Thyroid gland (tissue), 4 donors: ENCODE data around the gene CALY.

Source experiments
- POLR2A ChIP-seq, 2 donors: fragments of 450-650 bp; IDR thresholded peaks; one replicate each; pipeline ENCODE4 v1.6.1; 2017; ENCODE audit warnings: antibody characterized with exemption in 2 of 2, mild to moderate bottlenecking in 2 of 2, moderate library complexity in 1 of 2
- TF ChIP-seq, protein P1 (sequence below), 6 experiments: fragments of 200-600 bp in 3 of 6; fragments of 450-650 bp in 3 of 6; sonication (generic) in 3 of 6; IDR thresholded peaks; one replicate each; pipeline ENCODE4 v1.5.1; 2016 to 2019; ENCODE audit warnings: antibody characterized with exemption in 6 of 6, mild to moderate bottlenecking in 2 of 6, inconsistent platforms in 1 of 6, moderate library complexity in 1 of 6

- TF ChIP-seq, protein P1, sequence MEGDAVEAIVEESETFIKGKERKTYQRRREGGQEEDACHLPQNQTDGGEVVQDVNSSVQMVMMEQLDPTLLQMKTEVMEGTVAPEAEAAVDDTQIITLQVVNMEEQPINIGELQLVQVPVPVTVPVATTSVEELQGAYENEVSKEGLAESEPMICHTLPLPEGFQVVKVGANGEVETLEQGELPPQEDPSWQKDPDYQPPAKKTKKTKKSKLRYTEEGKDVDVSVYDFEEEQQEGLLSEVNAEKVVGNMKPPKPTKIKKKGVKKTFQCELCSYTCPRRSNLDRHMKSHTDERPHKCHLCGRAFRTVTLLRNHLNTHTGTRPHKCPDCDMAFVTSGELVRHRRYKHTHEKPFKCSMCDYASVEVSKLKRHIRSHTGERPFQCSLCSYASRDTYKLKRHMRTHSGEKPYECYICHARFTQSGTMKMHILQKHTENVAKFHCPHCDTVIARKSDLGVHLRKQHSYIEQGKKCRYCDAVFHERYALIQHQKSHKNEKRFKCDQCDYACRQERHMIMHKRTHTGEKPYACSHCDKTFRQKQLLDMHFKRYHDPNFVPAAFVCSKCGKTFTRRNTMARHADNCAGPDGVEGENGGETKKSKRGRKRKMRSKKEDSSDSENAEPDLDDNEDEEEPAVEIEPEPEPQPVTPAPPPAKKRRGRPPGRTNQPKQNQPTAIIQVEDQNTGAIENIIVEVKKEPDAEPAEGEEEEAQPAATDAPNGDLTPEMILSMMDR (IDR thresholded peaks at IDR 0.05), result no peak
- no peak for TF ChIP-seq POLR2A (IDR thresholded peaks at IDR 0.05)
Measured at GRCh38 chr10:133293810-133294119, 42.9 kb downstream of the CALY start.
